DMS153 treated with DMSO at 0.1 percent for 48 hours (cell line): Measurements from ENCODE around the gene STX7.
"Not testable (repeated sequence)": the region's sequence is repeated elsewhere in the genome, so short reads cannot be mapped to it uniquely, and the experiment has no call there.

ENCODE experiments used
- DNase-seq: peaks from one replicate; lab custom pipeline; 2025; ENCODE audit not compliant: unreplicated experiment; lab: John Stamatoyannopoulos, UW

The STX7 gene

GRCh38 chr6:132512638-132513632 lies at the start of gene STX7:
Gene STX7, minus strand, starts transcription at chr6:132513116. Its CDS starts 9,586 bp downstream, at chr6:132503530.
- peak; percentile 64 for DNase-seq

GRCh38 chr6:132560087-132560486 lies 47.2 kb upstream of the STX7 start:
- DNase-seq, result not testable (repeated sequence)

- DNase-seq, result no peak
These were observed 39.5 kb upstream of the STX7 start, which contains the start of gene TAAR8 for GRCh38 chr6:132552372-132552771. Gene TAAR8, plus strand, starts transcription at chr6:132552672. Its CDS starts 21 bp downstream, at chr6:132552693.

- DNase-seq, result no peak
These were observed 38.3 kb upstream of the STX7 start for GRCh38 chr6:132551214-132551613.

GRCh38 chr6:132548746-132549463 lies 36.0 kb upstream of the STX7 start:
- DNase-seq, result no peak

GRCh38 chr6:132544826-132545225 lies 31.9 kb upstream of the STX7 start:
- DNase-seq, result no peak

GRCh38 chr6:132537977-132538376 lies 25.1 kb upstream of the STX7 start, which contains the start of gene TAAR9:
Gene TAAR9, plus strand, starts transcription at chr6:132538277. Its CDS starts 13 bp downstream, at chr6:132538290.
- no peak for DNase-seq

GRCh38 chr6:132537145-132537544 lies 24.2 kb upstream of the STX7 start:
- no peak for DNase-seq

- not testable (repeated sequence) for DNase-seq
These were observed 21.6 kb upstream of the STX7 start for GRCh38 chr6:132534546-132534945.

GRCh38 chr6:132530293-132530974 lies 17.5 kb upstream of the STX7 start:
- peak; percentile 55 for DNase-seq

- DNase-seq, result peak; percentile 19
These were observed 14.9 kb upstream of the STX7 start for GRCh38 chr6:132527791-132528190.

GRCh38 chr6:132526461-132526860 lies 13.5 kb upstream of the STX7 start:
- DNase-seq, result no peak

- DNase-seq, result no peak
These were observed 12.9 kb upstream of the STX7 start for GRCh38 chr6:132525866-132526265.

- DNase-seq, result no peak
These were observed 11.7 kb upstream of the STX7 start for GRCh38 chr6:132524646-132525045.

- no peak for DNase-seq
These were observed 8.0 kb upstream of the STX7 start for GRCh38 chr6:132520953-132521352.

GRCh38 chr6:132515386-132515785 lies 2.5 kb upstream of the STX7 start:
- no peak for DNase-seq

- DNase-seq, result no peak
These were observed 1.1 kb upstream of the STX7 start for GRCh38 chr6:132513831-132514545.

- DNase-seq, result no peak
These were observed 626 bp downstream of the STX7 start for GRCh38 chr6:132512342-132512637.

GRCh38 chr6:132511831-132512220 lies 1.1 kb downstream of the STX7 start:
- no peak for DNase-seq

- no peak for DNase-seq
These were observed 1.6 kb downstream of the STX7 start for GRCh38 chr6:132511210-132511830.
